Measurements from ENCODE around the gene TMCC2.
"Not testable (repeated sequence)": the region's sequence is repeated elsewhere in the genome, so short reads cannot be mapped to it uniquely, and the experiment has no call there.

The TMCC2 gene, protein sequence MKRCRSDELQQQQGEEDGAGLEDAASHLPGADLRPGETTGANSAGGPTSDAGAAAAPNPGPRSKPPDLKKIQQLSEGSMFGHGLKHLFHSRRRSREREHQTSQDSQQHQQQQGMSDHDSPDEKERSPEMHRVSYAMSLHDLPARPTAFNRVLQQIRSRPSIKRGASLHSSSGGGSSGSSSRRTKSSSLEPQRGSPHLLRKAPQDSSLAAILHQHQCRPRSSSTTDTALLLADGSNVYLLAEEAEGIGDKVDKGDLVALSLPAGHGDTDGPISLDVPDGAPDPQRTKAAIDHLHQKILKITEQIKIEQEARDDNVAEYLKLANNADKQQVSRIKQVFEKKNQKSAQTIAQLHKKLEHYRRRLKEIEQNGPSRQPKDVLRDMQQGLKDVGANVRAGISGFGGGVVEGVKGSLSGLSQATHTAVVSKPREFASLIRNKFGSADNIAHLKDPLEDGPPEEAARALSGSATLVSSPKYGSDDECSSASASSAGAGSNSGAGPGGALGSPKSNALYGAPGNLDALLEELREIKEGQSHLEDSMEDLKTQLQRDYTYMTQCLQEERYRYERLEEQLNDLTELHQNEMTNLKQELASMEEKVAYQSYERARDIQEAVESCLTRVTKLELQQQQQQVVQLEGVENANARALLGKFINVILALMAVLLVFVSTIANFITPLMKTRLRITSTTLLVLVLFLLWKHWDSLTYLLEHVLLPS

DNA sequence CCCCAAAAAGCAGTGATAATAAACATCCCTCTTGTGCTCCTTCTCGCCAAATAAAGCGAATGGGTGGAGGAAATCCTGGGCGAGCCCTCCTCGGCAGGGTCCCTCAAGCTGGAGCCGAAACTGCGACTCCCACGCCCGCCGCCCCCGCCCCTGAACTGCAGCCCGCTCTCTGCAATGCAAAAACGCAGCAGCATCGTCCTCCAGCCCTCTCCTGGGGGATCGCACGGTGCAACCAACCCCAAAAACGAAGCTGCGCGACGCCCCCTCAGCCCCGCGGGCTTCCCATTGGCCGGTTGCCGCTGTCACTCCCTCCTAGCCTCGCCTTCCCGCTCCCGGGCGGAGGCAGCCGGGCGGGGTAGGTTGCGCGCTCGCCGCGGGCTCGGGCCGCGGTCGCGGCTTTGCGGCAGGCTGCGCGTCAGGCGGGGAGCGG, at the start of gene TMCC2:
TSS of gene TMCC2 (plus strand) at position 363 of the 430 bp plus-strand sequence. CDS start 619 bp downstream, outside the sequence.
- Mint-ChIP-seq H3K27ac (ENCODE audit: low read depth) (peak within 1 kb of the TSS; percentile 49), H3K4me3 (peak within 1 kb of the TSS; percentile 84), H3K4me1 (peaks cover 27% of the 10 kb centered on the region), H3K27me3 (no peaks in the 10 kb centered on the region), H3K9me3 (no peaks in the 10 kb centered on the region), H3K36me3 (ENCODE audit: insufficient read depth) (peaks cover 4% of the 10 kb centered on the region)
- DNase-seq (ENCODE audit: low spot score in 2 of 2) (peak; percentile 56 to 57), ATAC-seq (replicated peaks; ENCODE audit: extremely low read depth, poor library complexity, severe bottlenecking) (peak; percentile 78)

DNA sequence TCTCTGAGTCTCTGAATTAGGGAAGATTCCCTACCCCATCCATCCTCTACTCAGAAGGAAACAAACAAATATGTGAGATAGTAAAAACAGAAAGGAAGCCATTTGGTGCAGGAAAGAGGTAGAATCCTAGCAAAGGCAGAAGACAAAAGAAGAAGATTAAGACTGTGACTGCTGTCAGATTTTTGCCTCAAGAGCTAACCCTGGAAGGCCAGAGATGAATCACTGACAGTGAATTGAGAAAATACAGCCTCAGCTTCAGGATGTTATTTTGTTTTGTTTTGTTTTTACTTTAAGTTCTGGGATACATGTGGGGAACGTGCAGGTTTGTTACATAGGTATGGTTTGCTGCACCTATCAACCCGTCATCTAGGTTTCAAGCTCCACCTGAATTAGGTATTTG, 47.9 kb upstream of the TMCC2 start:
- no peaks in the 10 kb centered on the region for H3K9me3 Mint-ChIP-seq
- H3K27me3 Mint-ChIP-seq = no peaks in the 10 kb centered on the region
- peaks cover 20% of the 10 kb centered on the region for H3K36me3 Mint-ChIP-seq (ENCODE audit: insufficient read depth)
- H3K27ac Mint-ChIP-seq (ENCODE audit: low read depth) = peak overlapping the region; percentile 64
- peaks cover 21% of the 10 kb centered on the region for H3K4me1 Mint-ChIP-seq
- H3K4me3 Mint-ChIP-seq = no peak overlapping the region
- ATAC-seq (replicated peaks; ENCODE audit: extremely low read depth, poor library complexity, severe bottlenecking) (no peak), DNase-seq (ENCODE audit: low spot score in 2 of 2) (no peak)

DNA sequence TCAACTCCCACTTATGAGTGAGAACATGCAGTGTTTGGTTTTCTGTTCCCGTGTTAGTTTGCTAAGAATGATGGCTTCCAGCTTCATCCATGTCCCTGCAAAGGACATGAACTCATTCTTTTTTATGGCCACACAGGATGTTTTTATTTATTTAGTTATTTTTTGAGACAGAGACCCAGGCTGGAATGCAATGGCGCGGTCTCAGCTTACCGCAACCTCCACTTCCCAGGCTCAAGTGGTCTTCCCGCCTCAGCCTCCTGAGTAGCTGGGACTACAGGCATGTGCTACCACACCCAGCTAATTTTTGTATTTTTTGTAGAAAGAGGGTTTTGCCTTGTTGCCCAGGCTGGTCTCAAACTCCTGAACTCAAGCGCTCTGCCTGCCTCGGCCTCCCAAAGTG, 47.4 kb upstream of the TMCC2 start:
- not testable (repeated sequence) for DNase-seq (ENCODE audit: low spot score in 2 of 2); H3K4me3 Mint-ChIP-seq; H3K9me3 Mint-ChIP-seq; ATAC-seq (replicated peaks; ENCODE audit: extremely low read depth, poor library complexity, severe bottlenecking); H3K27me3 Mint-ChIP-seq; H3K27ac Mint-ChIP-seq (ENCODE audit: low read depth)
- Mint-ChIP-seq H3K4me1 (peaks cover 21% of the 10 kb centered on the region), H3K36me3 (ENCODE audit: insufficient read depth) (peaks cover 18% of the 10 kb centered on the region)

DNA sequence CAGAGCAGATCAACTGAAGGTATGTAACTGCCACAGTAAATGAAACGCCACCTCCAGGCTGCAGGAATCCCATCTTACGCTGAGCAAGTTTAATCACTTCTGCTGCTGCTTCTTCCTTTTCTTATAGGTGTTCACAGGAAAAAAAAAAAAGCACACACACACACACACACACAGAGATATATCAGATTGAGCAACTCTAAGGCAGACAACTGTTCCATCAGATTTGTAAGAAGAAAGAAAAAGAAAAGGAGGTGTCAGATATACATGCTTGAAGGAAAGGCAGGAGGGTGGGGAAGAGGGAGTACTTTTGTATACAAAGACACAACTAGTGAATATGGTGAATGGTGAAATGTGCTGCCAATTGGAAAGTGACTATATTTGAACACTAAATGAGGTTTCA, 44.8 kb upstream of the TMCC2 start:
- peaks cover 43% of the 10 kb centered on the region for H3K4me1 Mint-ChIP-seq

DNA sequence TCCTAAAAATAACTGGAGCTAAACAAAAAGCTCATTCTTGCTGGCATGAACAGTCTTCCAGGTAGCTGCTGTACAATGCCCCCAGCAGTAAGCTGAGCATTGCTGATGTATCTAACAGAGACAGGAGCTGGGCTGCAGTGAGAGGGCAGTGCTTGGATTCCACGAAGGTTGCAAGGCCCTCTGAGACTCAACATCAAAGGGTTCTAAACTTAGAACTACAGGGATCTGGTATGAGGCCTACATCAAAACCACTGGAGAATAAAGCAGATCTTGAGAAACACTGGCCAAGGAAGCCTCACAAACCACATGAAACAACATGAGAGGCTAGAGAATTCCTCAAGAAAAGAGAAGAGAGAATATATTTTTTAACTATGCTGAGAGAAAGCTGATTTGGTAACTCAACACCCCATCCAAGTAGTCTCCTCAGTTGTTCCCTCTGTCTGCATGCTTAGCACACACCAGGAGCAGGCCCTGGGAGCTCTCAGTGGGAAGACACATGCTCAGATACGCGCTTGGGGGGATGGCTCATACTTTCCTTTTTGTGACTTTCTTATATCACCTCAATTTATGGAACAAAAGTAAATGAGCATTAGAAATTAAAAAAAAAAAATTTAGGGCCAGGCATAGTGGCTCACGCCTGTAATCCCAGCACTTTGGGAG, 43.9 kb upstream of the TMCC2 start:
- DNase-seq (ENCODE audit: low spot score in 2 of 2) (no peak), ATAC-seq (replicated peaks; ENCODE audit: extremely low read depth, poor library complexity, severe bottlenecking) (no peak)
- Mint-ChIP-seq H3K9me3 (no peaks in the 10 kb centered on the region), H3K4me1 (peaks cover 48% of the 10 kb centered on the region), H3K4me3 (no peak overlapping the region), H3K27me3 (no peaks in the 10 kb centered on the region), H3K27ac (ENCODE audit: low read depth) (no peak overlapping the region), H3K36me3 (ENCODE audit: insufficient read depth) (peaks cover 16% of the 10 kb centered on the region)

More for the DNA sequence above, 44.8 kb upstream of the TMCC2 start:
- no peaks in the 10 kb centered on the region for H3K9me3 Mint-ChIP-seq
- H3K4me3 Mint-ChIP-seq = no peak overlapping the region
- no peaks in the 10 kb centered on the region for H3K27me3 Mint-ChIP-seq
- no peak overlapping the region for H3K27ac Mint-ChIP-seq (ENCODE audit: low read depth)
- DNase-seq (ENCODE audit: low spot score in 2 of 2) (no peak), ATAC-seq (replicated peaks; ENCODE audit: extremely low read depth, poor library complexity, severe bottlenecking) (no peak)
- H3K36me3 Mint-ChIP-seq (ENCODE audit: insufficient read depth) = peaks cover 17% of the 10 kb centered on the region

DNA sequence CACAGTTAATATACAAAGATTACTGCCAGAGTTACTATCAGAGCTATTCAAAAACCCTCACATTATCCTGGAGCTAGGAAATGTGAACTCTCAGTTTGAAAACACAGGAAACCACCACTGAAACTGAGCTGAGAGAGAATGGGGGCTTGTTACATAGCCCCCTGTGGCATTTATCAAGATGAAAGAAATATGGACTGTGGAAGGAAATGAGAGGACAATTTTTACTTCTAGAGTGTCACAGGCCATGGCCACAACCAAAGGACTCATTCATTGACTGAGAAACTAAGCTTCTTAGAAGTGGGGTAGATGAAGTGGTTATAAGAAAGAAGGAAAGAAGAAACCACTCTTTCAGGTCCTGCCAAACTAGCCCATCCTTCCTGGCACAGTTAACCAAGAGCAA, 41.6 kb upstream of the TMCC2 start:
- DNase-seq (ENCODE audit: low spot score in 2 of 2) = no peak
- Mint-ChIP-seq H3K27ac (ENCODE audit: low read depth) (peak overlapping the region; percentile 20), H3K36me3 (ENCODE audit: insufficient read depth) (peaks cover 8% of the 10 kb centered on the region), H3K4me1 (peaks cover 71% of the 10 kb centered on the region), H3K4me3 (no peak overlapping the region), H3K27me3 (no peaks in the 10 kb centered on the region), H3K9me3 (no peaks in the 10 kb centered on the region)
- no peak for ATAC-seq (replicated peaks; ENCODE audit: extremely low read depth, poor library complexity, severe bottlenecking)

DNA sequence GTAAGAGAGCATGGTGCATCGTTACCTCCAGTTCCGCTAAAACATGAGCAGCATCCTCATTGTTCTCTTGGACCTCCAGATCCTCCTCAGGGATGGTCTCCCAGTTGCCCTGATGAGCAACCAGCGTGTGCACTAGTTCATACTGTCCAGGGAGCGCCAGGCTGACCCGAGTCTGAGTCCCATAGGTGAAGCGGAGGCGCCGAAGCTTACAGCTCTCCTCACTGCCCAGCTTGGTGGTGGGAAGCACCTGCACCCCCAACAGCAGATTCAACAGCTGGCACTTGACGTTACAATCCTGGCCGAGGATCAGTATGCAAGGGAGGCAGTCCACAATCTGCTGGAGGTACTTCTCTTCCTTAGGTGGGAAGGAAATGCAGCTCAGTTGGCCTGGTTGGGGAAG, 40.3 kb upstream of the TMCC2 start:
- no peak for DNase-seq (ENCODE audit: low spot score in 2 of 2)
- no peak overlapping the region for H3K4me3 Mint-ChIP-seq
- no peak for ATAC-seq (replicated peaks; ENCODE audit: extremely low read depth, poor library complexity, severe bottlenecking)
- peak overlapping the region; percentile 58 for H3K27ac Mint-ChIP-seq (ENCODE audit: low read depth)
- peaks cover 7% of the 10 kb centered on the region for H3K36me3 Mint-ChIP-seq (ENCODE audit: insufficient read depth)
- H3K4me1 Mint-ChIP-seq = peaks cover 81% of the 10 kb centered on the region
- H3K27me3 Mint-ChIP-seq = no peaks in the 10 kb centered on the region
- no peaks in the 10 kb centered on the region for H3K9me3 Mint-ChIP-seq

DNA sequence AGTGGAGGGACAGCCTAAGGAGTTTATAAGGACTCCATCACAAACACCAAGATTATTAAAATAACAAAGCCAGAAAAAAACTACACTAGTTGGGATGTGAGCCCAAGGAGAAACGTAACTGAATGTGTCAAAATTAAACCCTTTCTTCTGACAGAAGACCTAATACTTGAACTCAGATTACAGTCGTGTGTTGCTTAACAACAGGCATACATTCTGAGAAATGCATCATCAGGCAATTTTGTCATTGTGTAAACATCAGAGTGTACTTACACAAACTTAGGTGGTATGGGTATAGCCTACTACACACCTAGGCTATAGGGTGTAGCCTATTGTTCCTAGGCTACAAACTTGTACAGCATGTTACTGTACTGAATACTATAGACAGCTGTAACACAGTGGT, 39.6 kb upstream of the TMCC2 start:
- no peak for ATAC-seq (replicated peaks; ENCODE audit: extremely low read depth, poor library complexity, severe bottlenecking)
- H3K4me3 Mint-ChIP-seq = no peak overlapping the region
- no peak for DNase-seq (ENCODE audit: low spot score in 2 of 2)
- H3K27me3 Mint-ChIP-seq = no peaks in the 10 kb centered on the region
- H3K36me3 Mint-ChIP-seq (ENCODE audit: insufficient read depth) = peaks cover 6% of the 10 kb centered on the region
- H3K4me1 Mint-ChIP-seq = peaks cover 80% of the 10 kb centered on the region
- H3K9me3 Mint-ChIP-seq = no peaks in the 10 kb centered on the region
- no peak overlapping the region for H3K27ac Mint-ChIP-seq (ENCODE audit: low read depth)

DNA sequence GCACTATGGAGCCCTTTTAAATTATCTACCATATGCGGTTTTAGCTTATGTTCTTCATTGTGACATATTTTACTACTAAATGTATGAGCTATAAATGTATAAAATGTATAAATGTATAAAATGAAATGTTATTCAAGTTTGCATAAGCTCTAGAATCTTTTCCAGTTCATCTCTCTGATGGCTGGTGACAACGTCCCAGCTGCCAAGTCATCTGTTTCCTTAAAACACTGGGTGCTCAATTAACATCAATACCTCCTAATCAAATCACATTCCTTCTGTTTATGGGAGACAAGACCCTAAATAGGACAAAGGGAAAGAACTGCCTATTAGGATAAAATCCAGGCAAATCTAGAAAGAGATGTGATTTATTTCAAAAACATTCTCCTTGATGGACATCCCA, 39.1 kb upstream of the TMCC2 start:
- H3K27me3 Mint-ChIP-seq = no peaks in the 10 kb centered on the region
- DNase-seq (ENCODE audit: low spot score in 2 of 2) = no peak
- H3K36me3 Mint-ChIP-seq (ENCODE audit: insufficient read depth) = peaks cover 6% of the 10 kb centered on the region
- no peaks in the 10 kb centered on the region for H3K9me3 Mint-ChIP-seq
- H3K4me3 Mint-ChIP-seq = no peak overlapping the region
- H3K4me1 Mint-ChIP-seq = peaks cover 80% of the 10 kb centered on the region
- no peak overlapping the region for H3K27ac Mint-ChIP-seq (ENCODE audit: low read depth)
- no peak for ATAC-seq (replicated peaks; ENCODE audit: extremely low read depth, poor library complexity, severe bottlenecking)

DNA sequence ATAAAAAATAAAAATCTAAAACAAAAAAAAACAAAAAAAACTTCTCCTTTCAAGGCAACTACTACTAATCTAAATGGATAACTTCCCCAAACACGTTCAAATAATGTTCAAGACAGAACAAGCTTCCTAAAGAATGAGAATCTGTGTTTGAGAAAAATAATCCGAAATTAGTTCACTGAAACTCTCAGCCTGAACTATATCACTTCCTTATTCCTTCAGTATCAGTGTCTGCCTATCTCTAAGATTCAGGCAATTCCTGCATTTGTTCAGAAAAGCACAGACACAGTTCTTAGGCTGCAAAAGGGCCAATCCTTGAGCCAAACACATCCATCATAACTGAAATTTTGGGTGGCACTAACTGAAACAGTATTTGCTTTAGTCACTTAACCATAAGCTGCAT, 38.6 kb upstream of the TMCC2 start:
- DNase-seq (ENCODE audit: low spot score in 2 of 2) (no peak), ATAC-seq (replicated peaks; ENCODE audit: extremely low read depth, poor library complexity, severe bottlenecking) (no peak)
- peaks cover 79% of the 10 kb centered on the region for H3K4me1 Mint-ChIP-seq
- no peak overlapping the region for H3K27ac Mint-ChIP-seq (ENCODE audit: low read depth)
- peaks cover 6% of the 10 kb centered on the region for H3K36me3 Mint-ChIP-seq (ENCODE audit: insufficient read depth)
- no peak overlapping the region for H3K4me3 Mint-ChIP-seq
- no peaks in the 10 kb centered on the region for H3K27me3 Mint-ChIP-seq
- no peaks in the 10 kb centered on the region for H3K9me3 Mint-ChIP-seq

DNA sequence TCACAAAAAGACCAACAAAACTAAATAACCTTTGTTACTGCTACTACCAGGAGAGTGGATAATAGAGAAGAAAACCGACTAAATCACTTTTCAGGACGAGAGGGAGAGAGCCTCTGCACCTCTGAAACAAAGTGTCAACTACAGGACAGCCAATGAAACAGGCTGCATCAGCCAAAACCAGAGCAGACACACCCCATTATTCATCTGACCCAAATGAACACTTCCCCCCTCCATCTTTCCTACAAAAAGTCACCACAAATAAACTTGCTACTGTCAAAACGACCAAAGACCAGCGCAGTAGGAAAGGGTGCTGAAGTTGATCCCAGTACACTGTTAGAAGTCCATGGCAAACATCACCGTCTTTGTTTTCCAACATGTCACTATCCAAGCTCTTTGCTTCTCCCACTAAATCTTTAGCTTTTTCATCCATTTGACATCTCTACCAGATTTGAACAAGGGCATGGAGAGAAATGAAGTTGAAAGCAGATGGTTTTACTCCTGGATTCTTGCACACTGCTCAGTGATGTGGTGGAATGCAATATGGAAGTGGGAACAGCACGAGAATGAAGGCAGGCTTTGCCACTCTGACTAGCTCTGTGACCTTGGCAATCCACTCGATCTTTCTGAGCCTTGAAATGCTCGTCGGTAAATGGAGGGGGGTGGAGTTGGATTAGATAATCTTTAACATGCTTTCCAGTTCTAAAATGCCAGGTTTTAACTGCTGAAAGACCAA, 36.7 kb upstream of the TMCC2 start:
- Mint-ChIP-seq H3K27ac (ENCODE audit: low read depth) (no peak overlapping the region), H3K4me3 (no peak overlapping the region), H3K36me3 (ENCODE audit: insufficient read depth) (peaks cover 3% of the 10 kb centered on the region), H3K9me3 (no peaks in the 10 kb centered on the region), H3K27me3 (no peaks in the 10 kb centered on the region), H3K4me1 (peaks cover 79% of the 10 kb centered on the region)
- DNase-seq (ENCODE audit: low spot score in 2 of 2) = no peak
- ATAC-seq (replicated peaks; ENCODE audit: extremely low read depth, poor library complexity, severe bottlenecking) = no peak

DNA sequence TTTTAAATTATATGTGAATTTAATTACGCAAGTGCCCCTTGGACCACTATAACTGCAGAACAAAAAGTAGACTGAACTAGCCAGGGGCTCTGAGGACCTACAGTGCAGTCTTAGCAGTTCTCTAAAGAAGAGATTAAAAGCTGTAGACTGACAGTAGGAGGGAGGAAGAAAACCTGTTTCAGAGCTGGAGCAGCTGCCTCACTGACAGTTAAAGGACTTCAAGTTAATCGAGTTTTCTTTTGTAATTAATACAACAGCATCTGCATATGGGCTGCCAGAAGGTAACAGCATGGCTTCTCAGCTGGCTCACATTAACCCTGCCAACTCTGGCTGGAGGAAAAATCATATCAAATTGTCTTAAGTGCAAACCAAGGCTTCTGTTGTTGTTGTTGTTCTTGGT, 36.1 kb upstream of the TMCC2 start:
- Mint-ChIP-seq H3K27ac (ENCODE audit: low read depth) (no peak overlapping the region), H3K4me1 (peaks cover 73% of the 10 kb centered on the region), H3K9me3 (no peaks in the 10 kb centered on the region), H3K4me3 (no peak overlapping the region), H3K27me3 (no peaks in the 10 kb centered on the region), H3K36me3 (ENCODE audit: insufficient read depth) (peaks cover 1% of the 10 kb centered on the region)
- ATAC-seq (replicated peaks; ENCODE audit: extremely low read depth, poor library complexity, severe bottlenecking) (no peak), DNase-seq (ENCODE audit: low spot score in 2 of 2) (no peak)
